Activated CD4-positive, alpha-beta T cell treated with anti-CD3 and anti-CD28 coated beads, Interleukin-2, Interleukin-4, amounts not matched to agents 100 ng/mL and 50 ng/mL, durations not matched to agents 16 hours and 8 hours (primary cell): ENCODE measurements around the gene SNX20.

Experiments
- DNase-seq: peaks from one replicate; pipeline ENCODE4 v3.0.0-alpha.2; 2020; ENCODE audit warnings: low spot score

SNX20 gene

DNA sequence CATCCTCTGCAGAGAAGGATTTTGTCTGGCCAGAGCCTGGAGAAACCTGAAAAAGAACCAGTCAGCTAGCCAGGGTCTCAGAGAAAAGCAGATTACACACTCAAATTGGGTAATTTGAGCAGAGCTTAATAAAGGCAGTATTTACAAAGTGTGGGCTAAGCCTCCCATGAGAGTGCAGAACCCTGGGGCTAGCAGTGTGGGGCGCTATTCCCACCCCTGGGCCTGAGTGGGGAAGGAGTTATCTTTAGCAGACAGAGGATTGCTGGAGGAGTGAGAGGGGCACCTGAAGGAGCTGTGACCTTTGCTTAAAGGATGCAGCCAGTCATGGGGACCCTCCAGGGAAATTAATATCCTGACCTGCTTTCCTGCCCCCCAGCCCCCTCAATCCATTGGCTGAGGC, 46.2 kb downstream of the SNX20 start:
- DNase-seq: no peak

DNA sequence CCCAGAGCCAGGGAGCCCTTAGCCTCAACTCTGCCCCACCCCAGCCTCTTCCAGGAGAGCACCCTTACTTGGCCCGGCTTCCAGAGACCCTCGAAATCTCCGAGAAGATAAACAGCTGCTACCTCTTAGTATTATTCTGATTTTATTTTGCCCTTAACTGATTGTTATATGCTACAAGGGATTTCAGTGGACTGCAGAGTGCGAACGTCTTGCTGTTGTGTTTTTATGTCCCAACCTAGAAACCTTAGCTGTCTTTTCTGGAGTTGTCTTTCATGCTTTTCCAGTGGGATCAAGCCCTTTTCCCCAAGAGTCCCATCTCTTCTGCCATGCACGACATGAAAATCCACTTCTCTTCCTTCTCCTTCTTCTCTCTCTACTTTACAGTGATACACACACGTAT, 47.0 kb downstream of the SNX20 start:
- no peak for DNase-seq

DNA sequence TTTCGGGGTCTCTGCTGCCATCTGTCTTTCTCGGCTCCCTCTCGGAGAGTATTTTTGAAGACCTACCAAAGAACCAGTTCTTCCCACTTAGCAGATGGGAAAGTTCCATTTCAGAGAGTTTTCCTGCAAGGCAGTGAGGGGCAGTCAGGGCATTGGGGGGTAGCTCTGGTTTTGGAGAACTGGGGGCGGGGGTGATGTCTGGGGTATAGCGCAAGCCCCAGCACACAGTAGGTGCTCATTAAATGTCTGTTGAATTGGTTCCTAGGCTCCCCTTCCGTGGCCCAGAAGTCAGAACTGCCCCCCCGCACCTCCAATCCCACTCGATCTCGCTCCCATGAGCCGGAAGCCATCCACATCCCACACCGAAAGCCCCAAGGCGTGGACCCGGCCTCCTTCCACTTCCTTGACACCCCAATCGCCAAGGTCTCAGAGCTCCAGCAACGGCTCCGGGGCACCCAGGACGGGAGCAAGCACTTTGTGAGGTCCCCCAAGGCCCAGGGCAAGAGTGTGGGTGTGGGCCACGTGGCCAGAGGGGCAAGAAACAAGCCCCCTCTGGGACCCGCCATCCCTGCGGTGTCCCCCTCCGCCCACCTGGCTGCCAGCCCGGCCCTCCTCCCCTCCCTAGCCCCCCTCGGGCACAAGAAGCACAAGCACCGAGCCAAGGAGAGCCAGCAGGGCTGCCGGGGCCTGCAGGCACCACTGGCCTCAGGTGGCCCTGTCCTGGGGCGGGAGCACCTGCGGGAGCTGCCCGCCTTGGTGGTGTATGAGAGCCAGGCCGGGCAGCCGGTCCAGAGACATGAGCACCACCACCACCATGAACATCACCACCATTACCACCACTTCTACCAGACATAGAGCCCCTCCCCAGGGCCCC, 47.9 kb downstream of the SNX20 start:
- DNase-seq: no peak

DNA sequence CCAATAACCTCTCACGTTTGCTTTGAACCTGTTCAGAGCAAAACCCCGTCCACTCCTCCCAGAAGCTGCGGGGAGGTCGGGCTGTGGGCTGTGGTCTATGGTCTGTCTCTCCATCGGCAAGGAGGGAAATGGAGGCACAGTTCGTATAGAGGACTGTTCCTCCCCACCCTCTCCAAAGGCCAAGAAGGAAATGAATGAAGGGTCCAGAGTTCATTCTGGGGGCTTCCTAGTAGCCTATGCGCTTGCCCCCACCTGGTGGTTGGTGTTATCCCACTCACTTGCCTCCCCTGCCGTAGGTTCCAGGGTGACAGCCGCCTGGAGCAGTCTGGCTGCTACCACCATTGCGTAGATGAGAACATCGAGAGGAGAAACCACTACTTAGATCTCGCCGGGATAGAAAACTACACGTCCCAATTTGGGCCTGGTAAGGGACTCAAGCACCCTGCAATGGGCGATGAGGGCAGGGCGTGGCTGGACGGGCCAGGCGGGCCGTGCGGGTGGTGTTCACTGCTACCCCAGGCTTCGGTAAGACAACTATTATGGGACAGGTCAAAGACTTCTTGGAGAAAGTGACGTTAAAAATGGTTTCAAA, 49.0 kb downstream of the SNX20 start:
- no peak for DNase-seq

DNA sequence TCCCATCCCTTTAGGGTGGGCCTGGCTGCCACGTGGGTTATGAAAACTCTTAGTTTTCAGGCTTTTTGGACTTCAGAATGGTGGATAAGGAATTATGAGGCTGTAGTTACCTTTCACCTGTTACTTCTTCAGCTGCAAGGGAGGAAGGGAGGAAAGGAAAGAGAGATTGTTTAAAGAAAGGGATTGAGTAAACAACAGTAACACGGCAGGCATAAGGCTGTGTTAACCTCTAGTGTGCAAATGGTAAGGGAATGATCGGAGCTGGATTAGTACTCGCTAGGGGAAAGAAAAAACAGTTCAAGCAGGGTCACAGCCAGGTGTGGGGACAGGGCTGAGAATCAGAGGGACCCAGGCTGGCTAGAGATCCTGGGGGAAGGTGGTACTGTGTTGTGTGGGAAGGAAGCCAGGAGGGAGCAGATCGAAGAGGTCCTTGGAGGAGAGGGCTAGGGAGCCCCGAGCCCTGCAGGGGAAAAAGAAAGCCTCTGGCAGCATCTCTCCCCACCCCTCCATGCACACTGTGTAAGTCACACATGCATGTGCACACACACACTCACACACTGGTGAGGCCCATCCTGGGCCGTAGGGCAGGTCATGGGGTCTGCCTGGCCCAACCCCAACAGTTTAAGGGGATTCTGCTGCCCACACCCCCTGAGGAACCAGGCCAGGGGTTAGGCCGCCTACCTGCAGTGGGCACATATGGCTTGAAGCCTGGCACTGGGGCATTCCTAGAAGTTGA, 49.7 kb downstream of the SNX20 start:
- no peak for DNase-seq

DNA sequence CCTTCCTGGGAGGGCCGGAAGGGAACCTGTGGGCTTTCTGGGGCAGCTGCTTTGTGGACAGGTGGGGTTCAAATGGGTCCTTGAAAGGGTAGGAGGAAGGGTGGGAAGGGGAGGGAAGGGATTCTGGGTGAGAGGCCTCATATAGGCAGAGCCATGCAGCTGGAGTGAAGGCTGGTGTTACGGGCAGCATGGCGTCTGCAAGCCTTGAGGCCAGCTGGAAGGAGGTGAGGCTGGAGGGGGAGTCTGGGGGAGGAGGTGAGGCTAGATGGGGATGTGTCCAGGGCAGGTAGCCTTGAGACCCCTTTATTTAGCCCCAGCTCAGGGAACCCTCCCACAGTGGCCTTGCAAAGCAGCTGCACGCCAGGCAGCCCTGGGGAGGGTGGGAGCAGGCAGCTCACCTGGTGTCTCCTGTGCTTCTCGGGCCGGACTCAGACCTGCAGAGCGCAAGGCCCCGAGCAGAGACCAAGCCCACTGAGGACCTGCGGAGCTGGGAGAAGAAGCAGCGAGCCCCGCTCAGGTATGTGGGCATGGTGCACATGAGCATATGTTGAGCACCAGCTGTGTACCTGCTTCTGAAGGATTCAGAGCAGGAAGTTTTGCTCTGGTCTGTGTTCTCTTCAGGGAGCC, 50.6 kb downstream of the SNX20 start:
- DNase-seq: no peak

DNA sequence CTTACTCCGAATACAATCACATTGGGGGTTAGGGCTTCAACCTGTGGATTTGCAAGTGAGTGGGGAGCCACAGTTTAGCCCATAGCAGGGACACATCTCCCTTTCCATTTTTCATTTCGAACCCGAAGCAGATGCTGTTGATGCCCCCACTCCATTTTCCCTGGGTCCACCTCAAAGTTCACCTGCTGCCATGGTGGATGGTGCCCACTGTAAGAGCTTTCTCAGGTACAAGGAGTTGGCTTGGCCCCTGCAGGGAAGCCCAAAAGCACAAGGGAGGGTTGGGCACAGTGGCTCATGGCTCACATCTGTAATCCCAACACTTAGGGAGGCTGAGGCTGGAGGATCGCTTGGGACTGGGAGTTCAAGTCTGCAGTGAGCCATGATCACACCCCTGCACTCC, 51.8 kb downstream of the SNX20 start:
- DNase-seq: no peak

DNA sequence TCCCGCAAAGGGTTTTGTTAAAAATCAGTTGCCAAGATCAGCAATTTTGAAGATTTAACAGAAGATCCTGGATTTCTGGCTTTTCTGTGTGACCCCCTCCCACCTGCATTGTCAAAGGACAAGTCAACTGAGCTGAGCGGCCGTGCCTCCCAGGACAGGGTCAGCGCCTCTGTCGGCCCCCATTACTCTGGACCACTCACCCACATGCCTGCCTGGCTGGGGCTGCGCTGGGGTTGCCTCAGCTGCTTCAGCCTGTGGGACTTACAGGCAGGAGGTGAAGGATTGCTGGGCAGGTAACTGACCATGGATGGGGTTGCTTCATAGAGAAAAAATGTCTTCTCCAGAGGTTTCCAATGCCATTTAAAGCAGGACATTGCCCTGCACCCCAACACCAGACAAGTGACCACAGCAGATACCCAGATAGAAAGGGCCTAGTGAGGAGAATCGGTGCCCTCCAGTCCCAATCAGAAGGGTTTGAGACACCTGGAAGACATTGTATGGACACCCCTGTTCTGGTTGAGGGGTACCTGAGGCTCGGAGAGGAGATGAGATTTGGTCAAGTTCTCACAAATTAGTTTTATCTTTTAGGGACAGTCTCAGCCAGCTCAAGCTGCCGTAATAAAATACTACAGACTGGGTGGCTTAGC, 52.8 kb downstream of the SNX20 start:
- DNase-seq: no peak

DNA sequence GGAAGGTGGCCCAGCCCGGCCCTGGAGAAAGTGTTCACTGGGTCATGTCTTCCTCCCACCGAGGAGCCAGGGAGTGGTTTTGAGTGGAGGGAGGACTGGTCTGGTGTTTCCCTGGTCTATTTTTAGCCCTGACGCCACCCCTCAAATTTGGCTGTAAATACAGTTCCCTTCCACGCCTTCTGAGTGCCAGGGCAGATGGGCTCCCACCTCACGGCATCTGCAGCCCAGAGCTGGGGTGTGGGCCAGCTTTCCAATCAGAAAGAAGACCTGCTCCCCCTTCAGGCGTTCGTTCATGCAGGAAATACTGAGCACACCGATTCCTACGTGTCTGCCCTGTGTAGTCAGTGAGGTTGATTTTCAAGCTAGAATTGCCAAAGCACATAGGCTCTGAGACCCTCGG, 53.7 kb downstream of the SNX20 start:
- DNase-seq: no peak

DNA sequence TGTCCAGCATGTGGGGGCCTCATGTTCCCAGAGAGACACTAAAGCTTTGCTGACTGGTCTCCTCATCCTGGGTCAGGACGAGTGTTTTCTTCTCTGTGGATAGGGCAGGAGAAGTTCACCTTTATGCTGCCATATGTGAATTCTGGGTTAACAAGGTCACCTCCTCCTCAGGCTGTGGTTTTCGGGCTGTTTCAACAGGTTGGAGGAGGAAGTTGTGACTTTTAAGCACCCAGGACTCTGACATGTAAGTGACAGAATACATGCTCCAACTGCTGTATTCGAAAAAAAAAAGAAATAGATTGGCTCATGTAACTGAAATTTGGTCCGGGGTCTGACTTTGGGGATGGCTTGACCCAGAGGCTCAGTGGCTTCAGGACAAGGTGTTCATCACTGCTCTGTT, 54.2 kb downstream of the SNX20 start:
- no peak for DNase-seq

DNA sequence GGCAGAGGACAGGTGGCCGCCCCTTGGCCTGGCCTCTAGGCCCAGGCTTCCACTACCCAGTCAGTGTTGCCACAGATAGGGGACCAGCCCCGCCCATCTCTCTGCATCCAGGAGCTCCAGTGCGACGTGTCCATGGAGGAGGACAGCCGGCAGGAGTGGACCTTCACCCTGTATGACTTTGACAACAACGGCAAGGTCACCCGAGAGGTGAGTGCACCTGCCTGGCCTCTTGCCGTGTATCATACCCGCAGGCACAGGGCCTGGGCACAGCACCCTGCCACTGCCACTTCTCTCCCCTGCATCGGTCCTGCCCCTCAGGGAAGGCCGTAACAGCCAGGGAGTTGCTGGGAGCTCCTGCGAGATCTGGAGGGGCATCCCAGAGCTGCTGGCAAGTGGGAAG, 55.7 kb downstream of the SNX20 start:
- DNase-seq: no peak

DNA sequence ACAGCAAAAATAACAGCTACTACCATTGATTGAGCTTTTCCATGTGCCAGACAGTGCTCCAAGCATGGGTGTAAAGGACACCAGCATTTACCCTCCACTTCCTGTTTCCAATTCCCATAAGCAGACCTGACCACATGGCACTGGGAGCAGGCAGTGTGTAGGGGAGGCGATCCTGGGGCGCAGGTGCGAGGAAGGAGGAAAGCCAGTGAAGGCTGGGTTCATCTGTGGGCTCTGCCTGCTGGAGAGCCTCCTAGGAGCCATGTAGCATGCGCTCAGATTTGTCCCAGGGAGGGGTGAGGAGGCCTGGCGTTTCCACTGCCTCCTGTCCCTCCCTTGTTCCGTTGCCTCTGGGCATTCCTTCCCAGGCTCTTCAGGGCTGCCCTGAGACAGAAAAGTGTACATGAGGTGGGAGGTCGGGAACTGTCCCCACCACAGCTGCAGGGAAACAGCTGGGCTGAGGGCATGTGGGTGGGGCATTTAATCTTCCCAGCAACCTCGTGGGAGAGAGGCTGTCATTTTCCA, 56.6 kb downstream of the SNX20 start:
- DNase-seq: no peak

DNA sequence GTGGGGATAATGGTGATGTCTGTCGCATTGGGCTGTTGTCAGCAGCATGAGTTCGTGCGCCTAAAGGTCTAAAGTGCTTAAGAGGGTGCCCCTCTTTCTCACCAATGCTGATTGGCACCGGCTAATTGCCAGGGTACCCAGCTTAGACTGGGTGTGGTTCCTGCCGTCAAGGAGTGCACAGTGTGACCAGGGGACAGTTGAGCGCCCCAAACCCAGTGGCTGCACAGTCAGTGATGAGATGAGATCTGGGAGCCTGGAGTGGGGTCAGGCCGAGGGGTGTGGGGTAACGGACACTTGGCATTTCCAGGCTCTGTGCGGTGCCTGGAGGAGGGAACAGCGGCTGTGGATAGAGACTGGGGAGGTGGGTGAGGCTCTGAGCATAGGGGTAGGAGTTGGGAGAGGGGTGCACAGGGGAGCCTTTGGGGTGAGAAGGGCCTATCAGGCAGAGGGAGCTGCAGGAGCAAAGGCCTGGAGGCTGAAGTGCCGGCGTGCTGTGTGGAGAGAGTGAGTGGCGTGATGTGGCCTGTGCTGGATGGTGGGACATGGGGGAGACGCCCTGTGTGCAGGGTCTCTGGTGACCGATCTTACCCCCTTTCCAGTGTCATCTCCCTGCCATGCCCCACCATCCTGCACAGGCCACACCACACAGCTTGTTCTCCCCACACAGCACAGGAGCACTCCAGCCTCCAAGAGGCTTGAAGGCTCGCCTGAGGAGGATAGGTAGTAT, 58.3 kb downstream of the SNX20 start:
- no peak for DNase-seq

DNA sequence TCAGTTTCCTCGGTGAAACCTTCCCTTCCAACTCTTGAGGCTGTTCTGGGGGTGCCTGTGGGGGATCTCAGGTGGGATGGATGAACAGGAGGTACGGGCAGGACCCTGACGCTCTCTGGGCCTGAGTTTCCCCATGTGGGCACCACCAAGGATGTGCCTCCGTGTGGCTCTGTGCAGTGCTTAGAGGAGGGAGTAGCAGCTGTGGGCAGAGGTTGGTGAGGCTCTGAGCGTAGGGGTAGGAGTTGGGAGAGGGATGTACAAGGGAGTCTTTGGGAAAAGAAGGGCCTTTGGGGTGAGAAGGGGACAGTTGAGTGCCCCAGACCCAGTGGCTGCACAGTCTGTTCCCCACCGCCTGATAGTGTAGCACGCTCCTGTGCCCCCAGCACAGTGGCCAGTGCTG, 59.1 kb downstream of the SNX20 start:
- DNase-seq: no peak
